HCT116 (cell line): Measurements from ENCODE around the gene MIA2. TPM values are rescaled to one million over a fixed set of nuclear protein-coding genes. Genes with fewer than 3 reads are reported as not detected.

ENCODE experiments used
- ATAC-seq: fragments of 200-7000 bp; cut with Tn5 transposase; 2 replicates; pipeline ENCODE4 v1.9.1; 2020; ENCODE audit warnings: mild to moderate bottlenecking, moderate library complexity
- BruUV-seq: library from RNA; stranded (reverse); fragments of 400-500 nt; replicated peaks from 2 replicates; lab custom pipeline; 2021; lab: Mats Ljungman, UMichigan
- CTCF ChIA-PET: fragments of 300-600 bp; sonication (Branson Sonifier 250); formaldehyde crosslinking; loops from one replicate; lab custom pipeline; 2021; ENCODE audit warnings: antibody characterized with exemption; lab: Charles Lee
- POLR2A ChIA-PET: fragments of 300-600, 350-600 bp; sonication (Branson Sonifier 250); formaldehyde crosslinking; loops from one replicate; lab custom pipeline; 2021; ENCODE audit warnings: antibody characterized with exemption; lab: Charles Lee
- RAD21 ChIA-PET, 2 experiments: fragments of 300-600 bp; sonication (Branson Sonifier 250); formaldehyde crosslinking; loops; one replicate each; lab custom pipeline; 2023; ENCODE audit warnings: low total read pairs in 2 of 2; ENCODE audit not compliant: uncharacterized antibody in 2 of 2, unreplicated experiment in 2 of 2, low non-redundant PET in 1 of 2; lab: Charles Lee
- DNase-seq: peaks from one replicate; pipeline ENCODE4 v3.0.0-alpha.2; 2010; ENCODE audit warnings: low read depth, low spot score
- H2AFZ ChIP-seq: fragments of 200-600 bp; shearing (Covaris generic), sonication (generic); 2 replicates; pipeline ENCODE4 v1.6.1; 2017; ENCODE audit warnings: low read depth, mixed run types, mixed read lengths, antibody characterized with exemption, low read length; ENCODE audit not compliant: poor library complexity, severe bottlenecking
- H3K27ac ChIP-seq: 2 replicates; pipeline ENCODE4 v1.5.1; 2012; ENCODE audit warnings: low read depth, low read length
- H3K27me3 ChIP-seq: fragments of 200-600 bp; sonication (generic); 2 replicates; pipeline ENCODE4 v1.6.1; 2016; ENCODE audit warnings: mixed run types, low read length, mixed read lengths; ENCODE audit not compliant: insufficient read depth
- H3K36me3 ChIP-seq, 2 experiments: fragments of 200-500 bp in 1 of 2; fragments of 200-600 bp in 1 of 2; sonication (Bioruptor generic) in 1 of 2; sonication (generic) in 1 of 2; 2 replicates each; pipeline versions ENCODE4 v1.5.1 to v1.6.1; 2014 to 2016; ENCODE audit warnings: low read length in 2 of 2, inconsistent platforms in 1 of 2, mixed read lengths in 1 of 2, mixed run types in 1 of 2; ENCODE audit not compliant: insufficient read depth in 2 of 2, control insufficient read depth in 1 of 2
- H3K4me1 ChIP-seq, 2 experiments: fragments of 200-600 bp in 1 of 2; sonication (generic) in 1 of 2; 2 replicates each; pipeline versions ENCODE4 v1.5.1 to v1.6.1; 2012 to 2017; ENCODE audit warnings: low read length in 2 of 2, inconsistent platforms in 1 of 2, mild to moderate bottlenecking in 1 of 2, mixed read lengths in 1 of 2, mixed run types in 1 of 2, moderate library complexity in 1 of 2; ENCODE audit not compliant: insufficient read depth in 2 of 2, control insufficient read depth in 1 of 2
- H3K4me2 ChIP-seq: fragments of 200-600 bp; sonication (generic); 2 replicates; pipeline ENCODE4 v1.6.1; 2017; ENCODE audit warnings: mixed run types, low read length, mixed read lengths
- H3K4me3 ChIP-seq, 2 experiments: fragments of 200-600 bp in 1 of 2; sonication (generic) in 1 of 2; replicated peaks in 1 of 2; 2 replicates each; pipeline ENCODE4 v1.5.1; 2011 to 2016; ENCODE audit warnings: low read length in 2 of 2, control low read depth in 1 of 2, low read depth in 1 of 2, mild to moderate bottlenecking in 1 of 2, mixed read lengths in 1 of 2, mixed run types in 1 of 2
- H3K79me2 ChIP-seq: fragments of 200-600 bp; sonication (generic); 2 replicates; pipeline ENCODE4 v1.6.1; 2017; ENCODE audit warnings: mild to moderate bottlenecking, mixed run types, low read length, moderate library complexity, mixed read lengths; ENCODE audit not compliant: insufficient read depth
- H3K9ac ChIP-seq: fragments of 200-600 bp; sonication (generic); 2 replicates; pipeline ENCODE4 v1.6.1; 2016; ENCODE audit warnings: low read length, mixed read lengths
- H3K9me2 ChIP-seq: fragments of 200-600 bp; sonication (generic), shearing (Covaris generic); 2 replicates; pipeline ENCODE4 v1.6.1; 2017; ENCODE audit warnings: mixed run types, mild to moderate bottlenecking, moderate library complexity; ENCODE audit not compliant: insufficient read depth
- H3K9me3 ChIP-seq, 2 experiments: fragments of 200-500 bp in 1 of 2; fragments of 200-600 bp in 1 of 2; sonication (Bioruptor generic) in 1 of 2; sonication (generic) in 1 of 2; 2 replicates each; pipeline ENCODE4 v1.6.1; 2014 to 2017; ENCODE audit warnings: low read length in 2 of 2, mixed read lengths in 2 of 2, inconsistent platforms in 1 of 2, low read depth in 1 of 2, mild to moderate bottlenecking in 1 of 2, mixed run types in 1 of 2, moderate library complexity in 1 of 2; ENCODE audit not compliant: control insufficient read depth in 1 of 2, insufficient read depth in 1 of 2
- H4K20me1 ChIP-seq: fragments of 200-600 bp; sonication (generic), shearing (Covaris generic); 2 replicates; pipeline ENCODE4 v1.6.1; 2017; ENCODE audit warnings: mixed run types, mild to moderate bottlenecking, moderate library complexity; ENCODE audit not compliant: insufficient read depth
- CBX3 ChIP-seq: IDR thresholded peaks from 2 replicates; pipeline ENCODE4 v1.6.1; 2012; ENCODE audit warnings: low read depth
- ELF1 ChIP-seq: IDR thresholded peaks from 2 replicates; pipeline ENCODE4 v1.6.1; 2012; ENCODE audit warnings: low read depth, borderline replicate concordance
- EZH2 ChIP-seq: fragments of 200-600 bp; sonication (generic); IDR thresholded peaks from 2 replicates; pipeline ENCODE4 v1.6.1; 2017; ENCODE audit warnings: antibody characterized with exemption, mixed run types
- EZH2phosphoT487 ChIP-seq: fragments of 200-600 bp; IDR thresholded peaks from 2 replicates; pipeline ENCODE4 v1.6.1; 2018; ENCODE audit warnings: antibody characterized with exemption, borderline replicate concordance
- FOSL1 ChIP-seq: IDR thresholded peaks from 2 replicates; pipeline ENCODE4 v1.6.1; 2012; ENCODE audit warnings: low read depth
- JUND ChIP-seq: IDR thresholded peaks from 2 replicates; pipeline ENCODE4 v1.6.1; 2012
- POLR2A ChIP-seq: IDR thresholded peaks from 2 replicates; pipeline ENCODE4 v1.7.0; 2011; ENCODE audit warnings: borderline replicate concordance; ENCODE audit not compliant: insufficient read depth, insufficient read length; ENCODE audit errors: extremely low read depth
- RAD21 ChIP-seq: IDR thresholded peaks from 2 replicates; pipeline ENCODE4 v1.6.1; 2012; ENCODE audit warnings: low read depth, mild to moderate bottlenecking
- SIN3A ChIP-seq: IDR thresholded peaks from 2 replicates; pipeline ENCODE4 v1.6.1; 2012; ENCODE audit warnings: low read depth
- SP1 ChIP-seq: IDR thresholded peaks from 2 replicates; pipeline ENCODE4 v1.6.1; 2012; ENCODE audit warnings: low read depth
- SRF ChIP-seq: IDR thresholded peaks from 2 replicates; pipeline ENCODE4 v1.6.1; 2012; ENCODE audit warnings: low read depth
- TCF7L2 ChIP-seq: IDR thresholded peaks from 2 replicates; pipeline ENCODE4 v1.7.0; 2011; ENCODE audit warnings: borderline replicate concordance, inconsistent platforms; ENCODE audit not compliant: insufficient read depth, insufficient read length; ENCODE audit errors: extremely low read depth
- YY1 ChIP-seq: IDR thresholded peaks from 2 replicates; pipeline ENCODE4 v1.6.1; 2011; ENCODE audit warnings: low read length, low read depth, moderate library complexity, mild to moderate bottlenecking; ENCODE audit not compliant: insufficient replicate concordance; ENCODE audit errors: extremely low read depth
- ZFX ChIP-seq: fragments of 450-650 bp; IDR thresholded peaks from 2 replicates; pipeline ENCODE4 v1.6.1; 2017
- ZNF274 ChIP-seq: fragments of 200-500 bp; sonication (Bioruptor generic); IDR thresholded peaks from 2 replicates; pipeline ENCODE4 v1.6.1; 2014; ENCODE audit warnings: mild to moderate bottlenecking, low read depth, low read length, inconsistent platforms
- intact Hi-C: fragments of 100-400 bp; cut with micrococcal nuclease; formaldehyde crosslinking; loops from 2 replicates; pipeline ENCODE4 v1.10.0; 2022
- total RNA-seq: library from RNA; stranded (reverse); gene quantifications from one replicate; pipeline ENCODE4 v1.2.1, GENCODE V29; 2021; ENCODE audit not compliant: unreplicated experiment
- TF ChIP-seq, protein P1 (sequence below): IDR thresholded peaks from 2 replicates; pipeline ENCODE4 v1.6.1; 2012; ENCODE audit warnings: low read depth
- TF ChIP-seq, protein P2 (sequence below): IDR thresholded peaks from 2 replicates; pipeline ENCODE4 v1.6.1; 2012

MIA2 gene
- total RNA-seq, 1 experiment from 2014 or later = 31.1 TPM

DNA sequence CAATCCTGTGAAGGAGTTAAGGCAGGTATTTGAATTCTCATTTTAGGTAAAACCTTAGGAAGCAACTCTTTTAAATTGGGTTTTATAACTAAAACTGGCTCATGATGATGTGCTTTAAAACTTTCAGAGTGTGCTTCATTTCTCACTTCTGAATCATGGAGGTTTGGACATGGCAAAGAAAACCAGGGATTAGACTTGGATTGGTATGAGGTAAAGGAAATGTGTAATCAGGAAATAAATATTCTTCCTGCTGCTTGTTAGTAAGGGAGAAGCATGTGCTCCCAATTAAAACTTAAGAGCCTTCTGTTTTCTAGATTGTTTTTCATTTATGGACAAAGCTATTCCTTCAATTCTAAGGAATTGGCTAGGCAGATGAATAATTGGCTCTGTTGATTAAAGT, 141.1 kb downstream of the MIA2 start:
- POLR2A ChIA-PET = interaction anchor here (1.3 kb wide), 1 partner anchor 58 kb away, joined by 3 read pairs; the partner anchor contains the start of gene FBXO33
- no peaks in the 10 kb centered on the region for H3K36me3 ChIP-seq
- H3K9me3 ChIP-seq = no peaks in the 10 kb centered on the region
- DNase-seq (no peak), ATAC-seq (no peak)
- H3K4me3 ChIP-seq = no peak overlapping the region
- H3K9me2 ChIP-seq = no peaks in the 10 kb centered on the region
- intact Hi-C loops = no loop called here
- RAD21 ChIA-PET = no interaction called here
- no peak overlapping the region for H3K9ac ChIP-seq
- peaks cover 7 to 13% of the 10 kb centered on the region in 2 experiments for H3K4me1 ChIP-seq
- TF ChIP-seq SP1 = no peak
- H3K4me2 ChIP-seq = no peak overlapping the region
- CTCF ChIA-PET = interaction anchor here (1.0 kb wide), 1 partner anchor 52 kb away, joined by 3 read pairs; no protein-coding TSS in a partner anchor
- BruUV-seq = no TSS peak
- H3K27ac ChIP-seq = no peak overlapping the region
- no peaks in the 10 kb centered on the region for H3K27me3 ChIP-seq
- H4K20me1 ChIP-seq = no peaks in the 10 kb centered on the region
- H3K79me2 ChIP-seq = no peaks in the 10 kb centered on the region
- H2AFZ ChIP-seq = no peak overlapping the region

GRCh38 chr14:39376667-39377403, 143.1 kb downstream of the MIA2 start:
- BruUV-seq = no TSS peak
- H3K27me3 ChIP-seq = no peaks in the 10 kb centered on the region
- DNase-seq (peak; percentile 8), ATAC-seq (peak; percentile 40)
- no peaks in the 10 kb centered on the region for H3K79me2 ChIP-seq
- ChIA-PET POLR2A (interaction anchor here (1.8 kb wide), 1 partner anchor 10 kb away, joined by 3 read pairs; no protein-coding TSS in a partner anchor), CTCF (no interaction called here), RAD21 (no interaction called here)
- H3K4me1 ChIP-seq = peaks cover 7 to 13% of the 10 kb centered on the region in 2 experiments
- no peaks in the 10 kb centered on the region for H3K9me3 ChIP-seq
- H3K9ac ChIP-seq = peak overlapping the region; percentile 43
- H3K36me3 ChIP-seq = no peaks in the 10 kb centered on the region
- 0 out of 4 replicates have a peak overlapping the region, but pooled peaks of 1 of the 2 experiments have one; percentile 12 for H3K4me3 ChIP-seq
- no peaks in the 10 kb centered on the region for H3K9me2 ChIP-seq
- no peak overlapping the region for H2AFZ ChIP-seq
- H3K27ac ChIP-seq = peak overlapping the region; percentile 56; the same call in 1 of the 2 replicates
- H4K20me1 ChIP-seq = no peaks in the 10 kb centered on the region
- intact Hi-C loops = no loop called here
- H3K4me2 ChIP-seq = peak overlapping the region; percentile 60
- TF ChIP-seq EZH2 = no peak
- no peak for TF ChIP-seq CBX3
- no peak for TF ChIP-seq POLR2A
- TF ChIP-seq TCF7L2 = no peak
- TF ChIP-seq YY1 = no peak
- TF ChIP-seq SIN3A = no peak
- no peak for TF ChIP-seq ELF1
- TF ChIP-seq SP1 = no peak
- no peak for TF ChIP-seq ZFX
- TF ChIP-seq RAD21 = no peak
- TF ChIP-seq, protein P1, sequence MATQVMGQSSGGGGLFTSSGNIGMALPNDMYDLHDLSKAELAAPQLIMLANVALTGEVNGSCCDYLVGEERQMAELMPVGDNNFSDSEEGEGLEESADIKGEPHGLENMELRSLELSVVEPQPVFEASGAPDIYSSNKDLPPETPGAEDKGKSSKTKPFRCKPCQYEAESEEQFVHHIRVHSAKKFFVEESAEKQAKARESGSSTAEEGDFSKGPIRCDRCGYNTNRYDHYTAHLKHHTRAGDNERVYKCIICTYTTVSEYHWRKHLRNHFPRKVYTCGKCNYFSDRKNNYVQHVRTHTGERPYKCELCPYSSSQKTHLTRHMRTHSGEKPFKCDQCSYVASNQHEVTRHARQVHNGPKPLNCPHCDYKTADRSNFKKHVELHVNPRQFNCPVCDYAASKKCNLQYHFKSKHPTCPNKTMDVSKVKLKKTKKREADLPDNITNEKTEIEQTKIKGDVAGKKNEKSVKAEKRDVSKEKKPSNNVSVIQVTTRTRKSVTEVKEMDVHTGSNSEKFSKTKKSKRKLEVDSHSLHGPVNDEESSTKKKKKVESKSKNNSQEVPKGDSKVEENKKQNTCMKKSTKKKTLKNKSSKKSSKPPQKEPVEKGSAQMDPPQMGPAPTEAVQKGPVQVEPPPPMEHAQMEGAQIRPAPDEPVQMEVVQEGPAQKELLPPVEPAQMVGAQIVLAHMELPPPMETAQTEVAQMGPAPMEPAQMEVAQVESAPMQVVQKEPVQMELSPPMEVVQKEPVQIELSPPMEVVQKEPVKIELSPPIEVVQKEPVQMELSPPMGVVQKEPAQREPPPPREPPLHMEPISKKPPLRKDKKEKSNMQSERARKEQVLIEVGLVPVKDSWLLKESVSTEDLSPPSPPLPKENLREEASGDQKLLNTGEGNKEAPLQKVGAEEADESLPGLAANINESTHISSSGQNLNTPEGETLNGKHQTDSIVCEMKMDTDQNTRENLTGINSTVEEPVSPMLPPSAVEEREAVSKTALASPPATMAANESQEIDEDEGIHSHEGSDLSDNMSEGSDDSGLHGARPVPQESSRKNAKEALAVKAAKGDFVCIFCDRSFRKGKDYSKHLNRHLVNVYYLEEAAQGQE = no peak
- TF ChIP-seq JUND = peak; percentile 16; the same call in 1 of the 2 replicates
- TF ChIP-seq FOSL1 = peak; percentile 24; the same call in 1 of the 2 replicates
- TF ChIP-seq, protein P2, sequence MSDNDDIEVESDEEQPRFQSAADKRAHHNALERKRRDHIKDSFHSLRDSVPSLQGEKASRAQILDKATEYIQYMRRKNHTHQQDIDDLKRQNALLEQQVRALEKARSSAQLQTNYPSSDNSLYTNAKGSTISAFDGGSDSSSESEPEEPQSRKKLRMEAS = no peak
- no peak for TF ChIP-seq EZH2phosphoT487
- no peak for TF ChIP-seq SRF
- no peak for TF ChIP-seq ZNF274
